HL-60/S4 treated with retinoic acid at 250 ng/mL for 4 days and 3 days (cell line): Measurements from ENCODE around the gene ELMO1.

Experiments used
- in situ Hi-C: fragments of 300-500 bp; cut with MboI; formaldehyde crosslinking; loops from 2 replicates; pipeline ENCODE4 v1.7.0; 2022; ENCODE audit warnings: low sequenced_read_pairs

ELMO1 gene

DNA sequence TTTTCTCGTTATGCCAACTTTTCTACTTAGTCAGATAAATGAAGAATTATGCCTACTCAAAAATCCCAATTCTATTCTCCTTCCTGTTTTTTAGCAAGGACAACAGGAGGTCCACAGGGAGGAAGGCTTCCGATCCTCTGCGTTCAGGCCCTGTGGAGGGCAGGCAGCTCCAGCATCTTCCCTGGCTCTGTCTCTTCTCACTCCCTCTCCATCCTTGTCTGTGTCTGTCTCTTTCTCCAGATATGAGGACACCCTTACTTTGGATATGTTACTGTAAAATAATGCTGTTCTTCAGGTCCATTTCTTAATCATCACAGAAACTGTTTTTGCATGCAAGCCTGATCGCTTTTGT lies 166.6 kb downstream of the ELMO1 start:
- in situ Hi-C loops, result no loop called here

DNA sequence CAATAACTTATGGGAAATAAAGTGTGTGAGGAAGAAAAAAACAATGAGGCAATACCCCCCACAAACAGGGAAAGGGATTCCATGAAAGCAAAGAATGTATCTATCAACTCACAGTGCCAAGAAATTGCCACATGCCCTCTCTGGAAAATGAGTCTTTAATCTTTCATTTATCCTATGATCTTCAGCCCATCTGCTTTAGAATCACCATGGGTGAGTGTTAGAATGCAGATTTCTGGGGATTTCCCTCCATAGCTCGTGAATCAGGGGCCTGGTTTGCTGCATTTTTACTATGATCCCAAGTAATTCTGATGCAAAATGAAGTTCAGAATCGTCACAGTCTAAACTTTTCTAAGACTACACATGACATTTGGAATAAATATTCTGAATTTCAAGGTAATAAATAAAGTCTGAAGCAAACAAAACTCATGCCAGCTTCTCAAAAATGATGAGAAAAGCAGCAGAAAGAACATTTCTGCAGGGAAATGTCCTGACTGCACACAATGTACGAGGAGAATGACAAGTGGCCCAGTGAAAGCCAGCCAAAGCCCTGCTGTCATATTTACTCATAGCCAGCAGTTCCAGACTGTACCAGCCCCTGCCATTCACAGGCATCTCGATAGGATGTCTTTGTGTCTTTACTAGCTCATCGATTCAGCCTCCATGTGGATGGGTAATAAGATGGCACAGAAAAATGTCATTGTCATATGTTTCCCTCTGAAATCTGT lies 167.1 kb downstream of the ELMO1 start:
- in situ Hi-C loops, result no loop called here

DNA sequence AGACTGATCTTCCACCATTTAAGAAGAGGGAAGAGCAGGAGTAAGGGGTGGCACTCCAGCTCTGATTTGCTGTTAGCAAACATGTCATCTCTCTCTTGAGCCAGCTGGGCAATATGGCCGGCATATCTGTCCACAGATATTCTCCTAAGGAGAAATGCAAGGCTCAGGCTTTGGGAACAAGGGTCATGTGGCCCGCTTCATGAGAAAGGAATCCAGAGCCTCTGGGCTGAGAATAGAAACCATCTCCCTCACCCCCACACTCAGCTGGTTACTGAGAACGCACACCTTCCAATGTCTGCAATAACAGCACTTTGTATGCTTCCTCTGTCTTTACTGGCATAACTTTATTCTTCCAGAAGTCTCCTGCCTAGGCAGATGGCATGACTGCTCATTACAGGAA lies 171.2 kb downstream of the ELMO1 start:
- in situ Hi-C loops, result no loop called here

DNA sequence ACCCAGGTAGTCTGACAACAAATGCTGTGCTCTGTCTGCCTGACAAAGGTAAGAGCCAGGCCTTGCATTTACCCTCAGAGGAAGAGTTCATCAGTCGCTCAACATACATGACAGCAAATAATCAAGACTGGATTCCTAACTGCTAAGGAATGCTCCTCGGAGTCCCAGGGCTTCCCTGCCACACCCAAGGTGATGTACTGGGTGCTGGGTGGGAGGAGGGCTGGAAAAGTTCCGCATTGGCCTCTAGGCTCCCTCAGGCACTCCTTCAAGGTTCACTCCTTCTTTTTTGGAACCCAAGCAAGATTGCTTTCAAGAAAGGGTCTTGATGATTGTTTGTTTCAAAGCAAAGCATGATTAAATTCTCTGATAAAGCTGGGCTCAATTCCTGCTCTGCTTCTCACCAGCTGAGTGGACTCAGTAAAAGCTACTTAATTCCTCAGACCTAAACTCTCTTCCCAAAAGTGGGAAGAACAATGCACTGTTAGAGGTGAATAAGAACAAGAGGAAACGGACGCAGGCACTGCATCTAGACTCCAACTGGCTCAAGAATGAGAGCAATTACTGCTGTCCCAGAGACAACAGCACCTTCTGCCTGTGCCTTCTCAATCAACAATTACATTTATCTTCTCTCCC lies 173.5 kb downstream of the ELMO1 start:
- in situ Hi-C loops, result no loop called here

DNA sequence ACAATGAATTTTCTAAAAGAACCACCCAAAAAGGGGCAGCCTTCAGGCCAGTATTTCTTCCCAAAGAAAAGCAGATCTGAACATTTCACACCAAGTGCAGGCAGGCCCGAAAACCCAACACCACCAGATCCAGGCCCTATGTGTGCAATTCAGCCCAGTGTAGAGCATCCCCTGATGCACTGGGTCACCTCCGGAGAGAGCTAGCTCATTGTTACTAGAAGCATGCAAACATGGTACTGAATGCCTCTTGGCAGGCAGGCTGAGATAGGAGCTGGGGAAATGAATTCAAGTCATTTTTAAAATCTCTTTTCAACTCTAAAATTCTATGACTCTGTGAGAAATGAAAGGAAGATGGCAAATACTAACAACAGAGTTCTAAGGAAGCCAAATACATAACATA lies 174.8 kb downstream of the ELMO1 start:
- in situ Hi-C loops, result no loop called here

DNA sequence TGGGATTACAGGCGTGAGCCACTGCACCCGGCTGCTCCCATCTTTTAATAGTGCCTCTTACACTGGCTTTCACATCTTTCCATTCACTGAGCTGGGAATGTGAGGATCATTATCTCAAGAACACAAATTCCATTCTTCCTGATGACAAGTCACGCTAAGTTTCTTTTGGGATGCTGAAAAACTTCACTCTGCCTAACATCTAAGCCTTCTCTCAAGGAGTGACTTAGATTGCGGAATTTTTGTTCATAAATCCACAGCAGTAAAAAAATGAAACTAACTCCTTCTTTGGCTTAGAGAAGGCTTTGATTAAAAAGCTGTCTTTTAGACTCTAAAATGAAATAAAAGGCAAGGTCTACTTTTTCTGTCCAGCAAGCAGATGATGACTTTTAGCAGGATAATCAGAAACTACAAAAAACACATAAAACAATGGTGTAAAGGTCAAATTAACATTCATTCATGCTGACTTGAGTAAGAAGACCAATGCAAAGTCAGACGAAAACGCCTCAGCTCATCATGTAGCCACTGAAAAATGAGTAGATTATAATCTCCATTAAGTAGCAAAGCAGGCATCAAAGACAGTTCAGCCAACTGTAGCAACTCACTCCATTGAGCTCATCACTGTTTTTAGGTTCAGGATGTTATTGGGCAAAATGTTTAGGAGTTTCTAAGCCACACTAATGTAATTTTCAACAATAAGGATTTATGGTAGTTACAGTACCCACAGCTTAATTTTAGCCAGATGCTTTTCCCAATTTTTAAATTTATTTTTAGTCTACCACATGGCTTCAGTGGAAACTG lies 178.8 kb downstream of the ELMO1 start:
- in situ Hi-C loops, result no loop called here

DNA sequence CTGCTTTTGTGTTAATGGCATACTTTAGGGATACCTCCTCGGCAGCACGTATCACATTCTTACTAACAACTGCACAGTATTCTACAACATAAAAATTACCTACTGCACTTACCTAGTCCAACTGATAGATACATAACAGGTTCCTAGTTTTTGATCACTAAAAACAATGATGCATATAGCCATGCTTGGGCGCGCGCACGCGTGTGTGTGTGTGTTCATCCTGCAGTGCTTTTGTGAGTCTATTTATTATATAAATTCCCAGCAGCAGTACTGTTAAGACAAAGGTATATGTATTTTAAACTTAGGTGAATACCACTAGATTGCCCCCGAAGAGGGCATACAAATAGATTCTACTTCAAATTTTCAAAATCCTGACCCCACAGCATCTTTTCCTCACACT lies 181.4 kb downstream of the ELMO1 start:
- in situ Hi-C loops, result no loop called here

DNA sequence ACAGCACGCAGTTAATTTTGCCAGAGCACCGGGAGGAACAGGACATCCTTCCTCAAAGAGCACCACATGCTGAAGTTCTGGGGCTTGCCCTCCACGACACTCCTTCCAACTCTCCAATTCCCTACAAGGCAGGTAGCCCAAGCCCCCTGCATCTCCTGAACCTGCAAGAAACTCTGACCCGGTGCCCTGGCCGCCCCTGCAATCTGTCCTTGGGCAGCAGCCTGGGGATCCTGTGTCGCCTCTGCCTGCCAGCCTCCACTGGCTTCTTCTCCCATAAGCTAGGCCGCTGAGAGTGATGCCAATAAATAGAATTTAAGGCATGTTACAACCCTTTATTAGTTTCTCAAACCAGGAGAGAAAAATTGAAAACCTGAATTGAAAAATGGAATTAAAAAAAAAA lies 182.8 kb downstream of the ELMO1 start:
- in situ Hi-C loops, result no loop called here

DNA sequence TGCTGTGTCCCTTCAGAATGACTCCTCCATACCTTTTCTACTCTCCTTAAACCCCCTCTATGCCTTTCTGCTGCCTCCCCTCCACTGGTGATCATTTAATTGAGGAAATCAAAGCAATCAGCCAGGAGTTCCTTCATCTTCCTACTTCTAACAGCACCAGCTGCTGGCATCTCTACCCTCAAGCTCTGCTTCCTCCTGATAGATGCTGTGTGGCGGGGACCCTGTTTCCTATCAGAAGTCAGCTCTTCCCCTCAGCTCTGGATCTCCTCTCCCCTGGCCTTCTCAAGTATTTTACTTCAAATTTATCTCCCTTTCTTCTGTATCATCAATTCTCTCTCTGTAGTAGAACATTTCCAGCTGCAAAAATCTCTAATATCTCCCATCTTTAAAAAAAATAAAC lies 183.7 kb downstream of the ELMO1 start:
- in situ Hi-C loops, result no loop called here

DNA sequence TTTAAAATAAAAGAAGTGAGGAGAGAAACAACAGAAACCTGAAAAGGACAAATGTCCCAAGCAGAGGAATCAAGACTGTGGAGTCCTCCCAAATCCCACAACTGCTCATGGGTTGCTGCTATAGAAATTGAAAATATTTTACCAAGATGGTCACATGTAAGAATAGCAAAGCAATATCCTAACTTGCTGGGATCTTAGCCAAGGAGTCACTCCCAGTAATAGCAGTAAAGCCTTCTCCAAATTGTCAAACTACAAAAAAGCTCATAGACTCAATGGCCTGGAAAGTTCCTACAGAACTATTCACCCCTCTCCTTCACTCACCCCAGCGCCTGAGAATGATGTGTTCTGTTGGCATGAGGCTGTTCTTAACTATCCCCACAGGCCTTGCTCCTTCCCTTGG lies 186.5 kb downstream of the ELMO1 start:
- in situ Hi-C loops, result no loop called here

DNA sequence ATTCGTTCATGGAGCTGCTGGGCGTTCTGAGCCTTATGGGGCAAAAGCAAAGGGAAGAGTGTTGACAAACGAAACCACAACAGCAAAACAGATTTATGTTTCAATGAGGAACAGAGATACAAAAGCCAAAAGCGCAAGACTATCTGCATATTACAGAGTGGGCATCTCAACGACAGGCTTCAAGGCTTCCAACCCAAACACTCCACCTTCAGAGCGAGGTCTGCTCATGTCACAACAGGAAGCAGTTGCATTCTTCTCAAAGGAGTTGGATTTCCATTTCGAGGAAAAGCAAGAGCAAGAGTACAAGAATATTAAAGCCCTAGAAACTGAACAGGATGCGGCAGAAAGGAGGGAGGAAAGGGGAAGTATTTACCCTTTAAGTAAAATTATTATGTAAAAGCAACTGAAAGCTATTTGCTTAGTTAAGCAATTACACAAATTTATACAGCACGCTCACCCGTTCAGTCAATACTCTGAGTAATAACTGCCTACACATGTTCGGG lies 189.3 kb downstream of the ELMO1 start:
- in situ Hi-C loops, result no loop called here

DNA sequence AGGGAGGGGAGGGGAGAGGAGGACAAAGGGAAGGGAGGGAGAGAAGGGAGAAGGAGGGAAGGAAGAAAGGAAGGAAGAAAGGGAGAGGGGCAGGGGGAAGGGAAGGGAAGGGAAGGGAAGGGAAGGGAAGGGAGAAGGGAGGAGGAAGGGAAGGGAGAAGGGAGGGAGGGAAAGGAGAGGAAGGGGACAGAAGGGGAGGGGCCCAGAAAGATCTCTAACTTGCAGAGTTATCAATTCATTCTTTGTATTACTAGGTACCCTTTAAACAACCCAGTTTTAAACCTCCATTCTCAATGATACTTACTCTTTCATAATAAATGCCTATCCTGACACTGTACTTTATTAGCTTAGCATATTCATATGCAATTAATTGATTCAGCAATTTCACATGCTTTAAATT lies 192.0 kb downstream of the ELMO1 start:
- in situ Hi-C loops, result no loop called here

DNA sequence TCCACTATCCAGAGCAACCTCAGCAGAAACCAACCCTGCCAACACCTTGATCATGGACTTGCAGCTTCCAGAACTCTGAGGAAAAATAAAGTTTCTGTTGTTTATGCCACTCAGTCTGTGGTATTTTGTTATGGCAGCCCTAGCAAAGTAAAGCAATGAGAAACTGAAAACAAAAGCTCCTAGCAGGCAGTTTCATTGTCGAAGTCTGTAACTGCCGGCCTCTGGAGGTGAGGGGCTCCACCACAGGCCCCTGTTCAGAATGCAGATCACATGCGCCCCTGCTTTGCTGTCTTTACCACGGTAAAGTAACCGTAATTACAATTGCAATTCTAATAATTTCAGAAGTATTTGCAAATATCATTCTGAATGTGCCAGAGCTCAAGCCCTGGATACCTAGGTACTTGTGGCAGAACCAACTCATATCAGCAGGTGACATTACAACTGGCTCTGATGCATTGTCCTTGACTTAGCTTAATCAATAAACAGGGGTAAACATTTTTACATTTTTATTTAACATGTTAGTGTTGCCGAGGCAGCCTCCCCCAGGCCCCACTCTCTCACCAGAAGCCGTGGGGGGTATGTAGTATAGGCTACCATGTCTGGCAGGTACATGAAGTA lies 193.2 kb downstream of the ELMO1 start:
- in situ Hi-C loops, result no loop called here

DNA sequence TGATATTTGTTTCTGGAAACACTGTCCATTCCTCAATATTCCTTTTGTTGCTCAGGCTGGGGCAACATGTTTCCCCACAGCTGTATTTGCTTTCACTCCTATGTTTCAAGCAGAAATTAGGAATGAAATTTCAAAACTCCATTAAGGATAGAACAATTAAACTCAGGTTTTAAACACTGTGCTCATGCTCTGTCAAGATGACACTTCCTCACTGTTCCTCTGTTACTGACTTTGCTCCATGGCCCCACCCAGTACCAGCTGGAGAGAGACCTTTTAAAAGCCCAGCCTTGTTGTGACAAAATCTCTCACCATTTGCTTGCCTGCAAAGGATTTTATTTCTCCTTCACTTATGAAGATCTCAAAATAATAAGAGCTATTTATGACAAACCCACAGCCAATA lies 197.4 kb downstream of the ELMO1 start:
- in situ Hi-C loops, result no loop called here

DNA sequence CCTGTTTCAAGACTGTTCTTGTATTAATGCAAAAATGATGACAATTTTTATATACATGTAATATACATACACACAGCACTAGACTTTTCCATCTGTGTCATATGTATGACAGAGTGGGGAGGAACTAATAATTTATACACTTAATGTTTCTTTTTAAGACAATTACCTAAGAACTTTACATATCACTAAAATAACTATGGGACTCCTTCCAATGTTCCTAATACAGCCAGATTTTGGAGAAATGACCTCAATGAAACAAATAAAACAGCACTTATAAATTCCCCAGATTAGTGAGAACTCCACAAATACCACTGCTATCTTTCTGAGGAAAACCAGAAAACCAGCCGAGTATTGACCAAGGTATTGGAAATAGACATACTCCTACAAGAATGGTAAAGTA lies 199.4 kb downstream of the ELMO1 start:
- in situ Hi-C loops, result loop anchor here (25.0 kb wide), 1 partner anchor 588 kb away; the partner anchor contains the start of gene NME8

DNA sequence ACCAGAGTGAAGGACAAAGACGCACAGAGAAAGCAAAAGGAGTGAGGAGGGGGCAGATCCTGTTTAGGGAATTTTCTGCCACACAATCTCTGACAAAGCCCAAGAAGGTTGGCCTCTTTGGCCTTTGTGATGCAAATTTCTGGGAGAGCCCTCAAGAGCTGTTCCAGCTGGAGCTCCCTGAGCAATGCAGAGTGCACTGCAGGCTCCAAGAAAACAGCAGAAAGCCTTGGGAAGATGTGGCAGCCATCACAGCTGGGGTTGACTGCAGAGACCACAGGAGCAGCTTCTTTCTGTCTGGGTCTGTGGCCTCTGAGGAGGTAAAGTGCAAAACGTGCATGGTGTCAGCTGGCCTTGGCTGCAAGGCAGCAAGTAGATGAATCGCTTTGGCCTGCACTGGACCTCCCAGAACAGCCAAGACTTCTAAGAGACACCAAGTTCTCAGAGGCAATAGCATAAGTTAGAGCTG lies 200.2 kb downstream of the ELMO1 start:
- in situ Hi-C loops, result loop anchor here (25.0 kb wide), 1 partner anchor 589 kb away; the partner anchor contains the start of gene NME8

DNA sequence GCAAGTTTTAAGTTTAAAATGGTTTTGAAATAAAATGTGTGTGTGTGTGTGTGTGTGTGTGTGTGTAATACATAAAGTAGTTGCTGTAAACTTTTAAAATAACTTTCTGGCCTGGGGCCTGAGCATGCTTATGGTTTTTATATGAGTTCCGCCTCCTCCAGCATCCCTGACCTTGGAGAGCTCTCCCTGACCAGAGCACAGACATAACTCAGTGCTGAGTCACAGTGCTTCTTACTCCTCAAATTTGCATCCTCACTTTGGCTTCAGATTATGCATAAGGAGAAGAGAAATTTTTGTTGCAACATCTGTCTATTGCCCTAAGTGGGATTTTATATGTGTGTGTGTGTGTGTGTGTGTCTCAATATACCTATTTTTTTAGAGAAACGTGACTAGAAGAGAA lies 200.8 kb downstream of the ELMO1 start:
- in situ Hi-C loops, result loop anchor here (25.0 kb wide), 1 partner anchor 589 kb away; the partner anchor contains the start of gene NME8

DNA sequence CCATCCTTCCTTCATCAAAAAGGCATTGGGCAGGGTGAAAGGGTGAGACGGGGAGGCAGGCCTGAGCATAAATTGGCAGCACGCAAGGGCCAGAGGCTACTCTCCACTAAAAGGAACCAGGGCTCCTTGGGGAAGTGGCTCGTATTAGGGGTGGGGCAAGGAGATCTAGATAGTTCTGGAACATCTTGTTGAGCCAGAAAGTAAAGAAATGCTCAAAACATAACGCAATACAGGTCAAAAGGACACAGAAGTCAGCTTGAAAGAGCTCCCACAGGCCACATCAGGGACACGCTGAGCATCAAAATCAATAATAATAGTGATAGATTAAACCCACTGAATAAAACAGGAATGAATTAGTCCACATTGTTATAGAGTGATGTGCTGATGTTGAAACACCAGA lies 203.1 kb downstream of the ELMO1 start:
- in situ Hi-C loops, result loop anchor here (25.0 kb wide), 1 partner anchor 592 kb away; the partner anchor contains the start of gene NME8

DNA sequence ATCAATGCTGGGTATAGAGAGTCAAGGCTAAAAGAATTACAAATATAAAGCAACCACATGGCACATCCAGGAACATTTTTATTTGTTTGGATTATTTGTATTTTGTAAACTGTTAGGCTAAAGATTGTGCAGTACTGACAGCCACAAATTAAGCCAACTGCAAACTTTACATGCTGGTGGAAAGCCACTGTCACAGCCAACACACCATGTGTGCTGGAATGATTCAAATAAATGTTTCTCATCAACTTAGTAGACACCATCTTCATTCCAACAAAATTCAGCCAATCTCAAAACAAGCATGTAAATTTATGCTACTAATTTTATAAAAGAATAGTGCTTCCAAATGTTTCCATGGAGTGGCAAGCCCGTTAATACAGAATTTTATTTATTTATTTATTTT lies 211.8 kb downstream of the ELMO1 start:
- in situ Hi-C loops, result loop anchor here (25.0 kb wide), 1 partner anchor 600 kb away; the partner anchor contains the start of gene NME8

DNA sequence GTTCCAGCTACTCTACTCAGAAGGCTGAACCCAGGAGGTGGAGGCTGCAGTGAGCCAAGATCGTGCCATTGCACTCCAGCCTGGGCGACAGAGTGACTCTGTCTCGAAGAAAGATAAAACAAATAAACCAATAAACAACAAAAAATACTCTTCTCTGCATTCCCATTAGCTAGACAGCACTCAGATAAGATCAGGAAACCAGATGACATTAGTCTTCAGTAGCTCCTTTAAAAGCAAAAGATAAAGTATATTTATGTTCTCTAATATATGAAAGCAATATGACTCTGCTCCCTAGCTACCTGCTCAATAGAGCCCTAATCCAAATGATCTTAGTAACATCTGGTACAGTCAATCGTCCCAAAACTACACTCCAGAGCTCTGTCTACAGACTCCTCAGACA lies 212.9 kb downstream of the ELMO1 start:
- in situ Hi-C loops, result loop anchor here (25.0 kb wide), 1 partner anchor 601 kb away; the partner anchor contains the start of gene NME8

DNA sequence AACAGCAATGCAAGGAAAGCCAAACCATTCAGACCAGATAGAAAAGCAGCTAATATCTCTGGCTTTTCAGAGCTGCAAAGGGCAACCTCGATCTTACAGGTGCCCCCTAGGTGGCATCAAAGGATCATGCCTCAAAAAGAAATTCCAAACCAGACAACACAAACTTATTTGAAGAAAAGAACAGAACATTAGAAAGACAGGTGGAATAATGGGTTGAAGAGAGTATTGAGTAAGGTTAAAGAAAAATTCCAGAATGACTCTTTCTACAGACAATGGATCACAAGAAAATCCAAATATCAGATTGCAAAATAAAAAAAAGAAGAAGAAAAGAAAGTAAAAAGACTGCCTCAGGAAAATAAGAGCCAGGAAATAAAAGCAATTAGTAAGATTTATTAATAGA lies 213.7 kb downstream of the ELMO1 start:
- in situ Hi-C loops, result loop anchor here (25.0 kb wide), 1 partner anchor 602 kb away; the partner anchor contains the start of gene NME8
